Astrocyte of the cerebellum (primary cell): Measurements from ENCODE around the gene KIAA0513.
A peak's percentile ranks its signal among the peaks of the same experiment; 100 is the strongest.
"Not testable (repeated sequence)": the region's sequence is repeated elsewhere in the genome, so short reads cannot be mapped to it uniquely, and the experiment has no call there.

Experiments
- DNase-seq: peaks from one replicate; pipeline ENCODE4 v3.0.0-alpha.2; 2011; ENCODE audit warnings: low read depth
- H3K4me3 ChIP-seq: 2 replicates; pipeline ENCODE4 v1.5.1; 2011; ENCODE audit warnings: mild to moderate bottlenecking, low read depth, low read length, moderate library complexity
- CTCF ChIP-seq: IDR thresholded peaks from 2 replicates; pipeline ENCODE4 v1.5.1; 2012; ENCODE audit warnings: low read length, low read depth, moderate library complexity, mild to moderate bottlenecking; ENCODE audit errors: missing control alignments
- in situ Hi-C: cut with HindIII; loops from 2 replicates; pipeline ENCODE4 v1.10.0; 2017; ENCODE audit warnings: low sequenced_read_pairs

Gene KIAA0513

GRCh38 chr16:85112364-85112763, 84.8 kb downstream of the KIAA0513 start, which contains the start of gene CIBAR2:
CIBAR2 (minus strand) TSS chr16:85112472; CDS start chr16:85112352, 120 bp downstream.
- DNase-seq = no peak
- no peak within 1 kb of the TSS for H3K4me3 ChIP-seq
- TF ChIP-seq CTCF = no peak
- in situ Hi-C loops = no loop called here

GRCh38 chr16:85113168-85113733, 85.7 kb downstream of the KIAA0513 start:
- TF ChIP-seq CTCF = no peak
- DNase-seq = no peak
- no peak overlapping the region for H3K4me3 ChIP-seq
- in situ Hi-C loops = no loop called here

- DNase-seq = no peak
- no peak overlapping the region for H3K4me3 ChIP-seq
- in situ Hi-C loops = no loop called here
- no peak for TF ChIP-seq CTCF
Observed at GRCh38 chr16:85113913-85114312, 86.3 kb downstream of the KIAA0513 start.

GRCh38 chr16:85114909-85115567, 87.4 kb downstream of the KIAA0513 start:
- peak; percentile 52 for DNase-seq
- peak; percentile 99 for TF ChIP-seq CTCF
- in situ Hi-C loops = no loop called here
- no peak overlapping the region for H3K4me3 ChIP-seq

GRCh38 chr16:85117418-85117817, 89.8 kb downstream of the KIAA0513 start:
- no peak for DNase-seq
- no peak overlapping the region for H3K4me3 ChIP-seq
- TF ChIP-seq CTCF = no peak
- in situ Hi-C loops = no loop called here

- DNase-seq = no peak
- no peak overlapping the region for H3K4me3 ChIP-seq
- TF ChIP-seq CTCF = no peak
- in situ Hi-C loops = no loop called here
Observed at GRCh38 chr16:85120006-85120340, 92.4 kb downstream of the KIAA0513 start.

- DNase-seq, in situ Hi-C loops, H3K4me3 ChIP-seq: not testable (repeated sequence)
Observed at GRCh38 chr16:85123441-85123840, 95.8 kb downstream of the KIAA0513 start.
